Muscle layer of duodenum (tissue), 2 donors: Measurements from ENCODE around the gene SNCB.

Source experiments
- H3K27ac ChIP-seq: one replicate; pipeline ENCODE4 v1.7.0; 2013; ENCODE audit warnings: mild to moderate bottlenecking, low read length
- H3K27me3 ChIP-seq: one replicate; pipeline ENCODE4 v1.7.0; 2013; ENCODE audit warnings: low read depth, mild to moderate bottlenecking, control low read depth, low read length
- H3K36me3 ChIP-seq, 2 donors: one replicate each; pipeline ENCODE4 v1.7.0; 2013; ENCODE audit warnings: low read length in 2 of 2, control low read depth in 1 of 2, mild to moderate bottlenecking in 1 of 2; ENCODE audit not compliant: insufficient read depth in 2 of 2, control insufficient read depth in 1 of 2
- H3K4me1 ChIP-seq, 2 donors: one replicate each; pipeline ENCODE4 v1.7.0; 2013; ENCODE audit warnings: low read length in 2 of 2, mild to moderate bottlenecking in 2 of 2, control low read depth in 1 of 2, moderate library complexity in 1 of 2; ENCODE audit not compliant: insufficient read depth in 2 of 2, control insufficient read depth in 1 of 2
- H3K4me3 ChIP-seq, 2 donors: one replicate each; pipeline ENCODE4 v1.7.0; 2013; ENCODE audit warnings: low read length in 2 of 2, low read depth in 1 of 2, mild to moderate bottlenecking in 1 of 2
- H3K9me3 ChIP-seq, 2 donors: one replicate each; pipeline ENCODE4 v1.7.0; 2013; ENCODE audit warnings: low read length in 2 of 2, control low read depth in 1 of 2, mild to moderate bottlenecking in 1 of 2; ENCODE audit not compliant: control insufficient read depth in 1 of 2
- donor health status: healthy.

The SNCB gene

GRCh38 chr5:176629853-176630680 lies at the start of gene SNCB, which contains the start of gene EIF4E1B:
TSS of gene SNCB (minus strand) at chr5:176630534. CDS start at chr5:176629654, 880 bp downstream.
TSS of gene EIF4E1B (plus strand) at chr5:176630675. CDS start at chr5:176642788, 12,113 bp downstream.
- H3K4me3 ChIP-seq = peak within 1 kb of the TSS in 1 of 2 donors; percentile 57
- no peaks in the 10 kb centered on the region for H3K36me3 ChIP-seq
- no peaks in the 10 kb centered on the region for H3K9me3 ChIP-seq
- peaks cover 0 to 17% of the 10 kb centered on the region in 2 donors for H3K4me1 ChIP-seq
- no peak within 1 kb of the TSS for H3K27ac ChIP-seq
- peaks cover 50% of the 10 kb centered on the region for H3K27me3 ChIP-seq

- peaks cover 0 to 2% of the 10 kb centered on the region in 2 donors for H3K9me3 ChIP-seq
- no peak overlapping the region for H3K4me3 ChIP-seq
- no peak overlapping the region for H3K27ac ChIP-seq
- H3K36me3 ChIP-seq = no peaks in the 10 kb centered on the region
- peaks cover 24% of the 10 kb centered on the region for H3K27me3 ChIP-seq
- peaks cover 0 to 7% of the 10 kb centered on the region in 2 donors for H3K4me1 ChIP-seq
Measured at GRCh38 chr5:176679365-176680225, 49.3 kb upstream of the SNCB start.

GRCh38 chr5:176678584-176678983 lies 48.2 kb upstream of the SNCB start:
- no peaks in the 10 kb centered on the region for H3K36me3 ChIP-seq
- no peak overlapping the region for H3K27ac ChIP-seq
- no peaks in the 10 kb centered on the region for H3K9me3 ChIP-seq
- H3K4me1 ChIP-seq = peaks cover 0 to 7% of the 10 kb centered on the region in 2 donors
- H3K4me3 ChIP-seq = no peak overlapping the region
- peaks cover 24% of the 10 kb centered on the region for H3K27me3 ChIP-seq

GRCh38 chr5:176677209-176677939 lies 47.0 kb upstream of the SNCB start:
- Histone ChIP-seq H3K4me3 (no peak overlapping the region), H3K4me1 (peaks cover 0 to 7% of the 10 kb centered on the region in 2 donors), H3K9me3 (no peaks in the 10 kb centered on the region), H3K36me3 (no peaks in the 10 kb centered on the region), H3K27me3 (peaks cover 18% of the 10 kb centered on the region), H3K27ac (no peak overlapping the region)

GRCh38 chr5:176676361-176676824 lies 46.1 kb upstream of the SNCB start:
- H3K4me3 ChIP-seq = no peak overlapping the region
- no peaks in the 10 kb centered on the region for H3K9me3 ChIP-seq
- H3K27ac ChIP-seq = no peak overlapping the region
- H3K27me3 ChIP-seq = peaks cover 15% of the 10 kb centered on the region
- no peaks in the 10 kb centered on the region for H3K36me3 ChIP-seq
- peaks cover 0 to 7% of the 10 kb centered on the region in 2 donors for H3K4me1 ChIP-seq

GRCh38 chr5:176675676-176676360 lies 45.5 kb upstream of the SNCB start:
- H3K4me3 ChIP-seq = no peak overlapping the region
- H3K4me1 ChIP-seq = peaks cover 0 to 7% of the 10 kb centered on the region in 2 donors
- H3K9me3 ChIP-seq = no peaks in the 10 kb centered on the region
- H3K36me3 ChIP-seq = no peaks in the 10 kb centered on the region
- no peak overlapping the region for H3K27ac ChIP-seq
- peaks cover 15% of the 10 kb centered on the region for H3K27me3 ChIP-seq

- H3K9me3 ChIP-seq = no peaks in the 10 kb centered on the region
- no peak overlapping the region for H3K27ac ChIP-seq
- peaks cover 9% of the 10 kb centered on the region for H3K27me3 ChIP-seq
- peaks cover 0 to 3% of the 10 kb centered on the region in 2 donors for H3K4me1 ChIP-seq
- no peaks in the 10 kb centered on the region for H3K36me3 ChIP-seq
- H3K4me3 ChIP-seq = no peak overlapping the region
Measured at GRCh38 chr5:176674799-176675198, 44.5 kb upstream of the SNCB start.

GRCh38 chr5:176673651-176674583 lies 43.6 kb upstream of the SNCB start:
- Histone ChIP-seq H3K4me1 (no peaks in the 10 kb centered on the region), H3K36me3 (no peaks in the 10 kb centered on the region), H3K27me3 (peaks cover 4% of the 10 kb centered on the region), H3K4me3 (no peak overlapping the region), H3K27ac (no peak overlapping the region), H3K9me3 (no peaks in the 10 kb centered on the region)

- Histone ChIP-seq H3K9me3 (no peaks in the 10 kb centered on the region), H3K4me3 (no peak overlapping the region), H3K27me3 (peaks cover 4% of the 10 kb centered on the region), H3K4me1 (no peaks in the 10 kb centered on the region), H3K27ac (no peak overlapping the region), H3K36me3 (no peaks in the 10 kb centered on the region)
Measured at GRCh38 chr5:176671890-176672747, 41.8 kb upstream of the SNCB start.
